IMR-90 (cell line): ENCODE data around the gene NRCAM. TPM values are rescaled to one million over a fixed set of nuclear protein-coding genes. Genes with fewer than 3 reads are reported as not detected.

Experiments used
- ATAC-seq: fragments of 200-7000 bp; cut with Tn5 transposase; 2 replicates; pipeline ENCODE4 v1.9.1; 2020; ENCODE audit warnings: low read depth, mild to moderate bottlenecking, moderate library complexity
- BruUV-seq: library from RNA; stranded (reverse); fragments of 400-500 nt; replicated peaks from 2 replicates; lab custom pipeline; 2021; lab: Mats Ljungman, UMichigan
- CTCF ChIA-PET: fragments of 300-600 bp; formaldehyde crosslinking; extraction: SDS; loops from one replicate; lab custom pipeline; 2021; ENCODE audit warnings: antibody characterized with exemption; lab: Yijun Ruan, JAX
- POLR2A ChIA-PET: fragments of 300-600 bp; sonication (Branson Sonifier 250); formaldehyde crosslinking; loops from one replicate; lab custom pipeline; 2022; ENCODE audit warnings: antibody characterized with exemption; ENCODE audit not compliant: unreplicated experiment; lab: Charles Lee
- DNase-seq: peaks from one replicate; pipeline ENCODE4 v3.0.0; 2013
- H2AFZ ChIP-seq: replicated peaks from 2 replicates; pipeline ENCODE3; 2013; ENCODE audit warnings: low read length, mild to moderate bottlenecking; ENCODE audit not compliant: poor library complexity
- H2AK5ac ChIP-seq: 2 replicates; pipeline ENCODE4 v1.6.1; 2013; ENCODE audit warnings: low read depth, low read length, inconsistent platforms
- H2AK9ac ChIP-seq: replicated peaks from 2 replicates; pipeline ENCODE3; 2013; ENCODE audit warnings: mild to moderate bottlenecking, low read depth, low read length, moderate library complexity; ENCODE audit not compliant: poor library complexity
- H2BK120ac ChIP-seq: 2 replicates; pipeline ENCODE4 v1.6.1; 2013; ENCODE audit warnings: low read depth, low read length, inconsistent platforms
- H2BK15ac ChIP-seq: 3 replicates; pipeline ENCODE4 v1.6.1; 2013; ENCODE audit warnings: low read depth, low read length, inconsistent platforms
- H2BK20ac ChIP-seq: 2 replicates; pipeline ENCODE4 v1.6.1; 2013; ENCODE audit warnings: low read depth, mild to moderate bottlenecking, inconsistent platforms, low read length, moderate library complexity
- H2BK5ac ChIP-seq: 2 replicates; pipeline ENCODE4 v1.6.1; 2013; ENCODE audit warnings: mild to moderate bottlenecking, low read depth, low read length, inconsistent platforms; ENCODE audit not compliant: poor library complexity, severe bottlenecking
- H3K14ac ChIP-seq: replicated peaks from 2 replicates; pipeline ENCODE4 v1.6.1; 2013; ENCODE audit warnings: low read depth, low read length, inconsistent platforms
- H3K18ac ChIP-seq: 2 replicates; pipeline ENCODE4 v1.6.1; 2013; ENCODE audit warnings: low read depth, low read length, control low read depth
- H3K23ac ChIP-seq: 2 replicates; pipeline ENCODE4 v1.6.1; 2013; ENCODE audit warnings: low read depth, low read length, inconsistent platforms
- H3K27ac ChIP-seq: 2 replicates; pipeline ENCODE4 v1.5.1; 2013; ENCODE audit warnings: mild to moderate bottlenecking, control low read depth, low read length; ENCODE audit not compliant: insufficient read depth
- H3K27me3 ChIP-seq: 2 replicates; pipeline ENCODE4 v1.6.1; 2013; ENCODE audit warnings: low read length; ENCODE audit not compliant: control insufficient read depth, insufficient read depth
- H3K36me3 ChIP-seq: 2 replicates; pipeline ENCODE4 v1.6.1; 2013; ENCODE audit warnings: low read length, mixed read lengths; ENCODE audit not compliant: control insufficient read depth, insufficient read depth
- H3K4ac ChIP-seq: 2 replicates; pipeline ENCODE4 v1.6.1; 2013; ENCODE audit warnings: low read depth, low read length, inconsistent platforms
- H3K4me1 ChIP-seq: 2 replicates; pipeline ENCODE4 v1.6.1; 2013; ENCODE audit warnings: low read length, mixed read lengths; ENCODE audit not compliant: control insufficient read depth, insufficient read depth
- H3K4me2 ChIP-seq: 2 replicates; pipeline ENCODE4 v1.6.1; 2013; ENCODE audit warnings: low read depth, mild to moderate bottlenecking, control low read depth, low read length, moderate library complexity
- H3K4me3 ChIP-seq: 2 replicates; pipeline ENCODE4 v1.5.1; 2013; ENCODE audit warnings: low read depth, mild to moderate bottlenecking, control low read depth, low read length, moderate library complexity; ENCODE audit not compliant: insufficient read depth
- H3K56ac ChIP-seq: 2 replicates; pipeline ENCODE4 v1.6.1; 2013; ENCODE audit warnings: low read length, inconsistent platforms; ENCODE audit not compliant: insufficient read depth; ENCODE audit errors: extremely low read depth
- H3K79me1 ChIP-seq, 2 experiments: 2 replicates each; pipeline ENCODE4 v1.6.1; 2013; ENCODE audit warnings: low read length in 2 of 2, inconsistent platforms in 1 of 2, low read depth in 1 of 2
- H3K9ac ChIP-seq: 2 replicates; pipeline ENCODE4 v1.6.1; 2013; ENCODE audit warnings: low read depth, low read length, control low read depth
- H3K9me1 ChIP-seq: 2 replicates; pipeline ENCODE4 v1.6.1; 2013; ENCODE audit warnings: low read length, inconsistent platforms; ENCODE audit not compliant: insufficient read depth
- H3K9me3 ChIP-seq: 2 replicates; pipeline ENCODE4 v1.6.1; 2013; ENCODE audit warnings: low read length; ENCODE audit not compliant: control insufficient read depth, insufficient read depth
- H4K20me1 ChIP-seq: 2 replicates; pipeline ENCODE4 v1.6.1; 2013; ENCODE audit warnings: low read length, inconsistent platforms; ENCODE audit not compliant: insufficient read depth
- H4K5ac ChIP-seq: 2 replicates; pipeline ENCODE4 v1.6.1; 2013; ENCODE audit warnings: mild to moderate bottlenecking, low read depth, low read length, control low read depth
- H4K8ac ChIP-seq, 2 experiments: 2 replicates each; pipeline ENCODE4 v1.6.1; 2013; ENCODE audit warnings: low read depth in 2 of 2, low read length in 2 of 2, control low read depth in 1 of 2, inconsistent platforms in 1 of 2
- H4K91ac ChIP-seq: 2 replicates; pipeline ENCODE4 v1.6.1; 2013; ENCODE audit warnings: low read depth, low read length, inconsistent platforms; ENCODE audit not compliant: insufficient read depth
- CEBPB ChIP-seq: IDR thresholded peaks from 2 replicates; pipeline ENCODE4 v1.6.1; 2012; ENCODE audit warnings: low read depth, low read length, improper control_type of control experiment
- POLR2A ChIP-seq: IDR thresholded peaks from 2 replicates; pipeline ENCODE4 v1.6.1; 2012; ENCODE audit warnings: mild to moderate bottlenecking, low read depth, low read length
- RCOR1 ChIP-seq: IDR thresholded peaks from 2 replicates; pipeline ENCODE4 v1.6.1; 2012; ENCODE audit warnings: mild to moderate bottlenecking, low read length, improper control_type of control experiment; ENCODE audit not compliant: insufficient replicate concordance
- RFX5 ChIP-seq: IDR thresholded peaks from 2 replicates; pipeline ENCODE4 v1.8.0; 2012; ENCODE audit warnings: low read depth, mild to moderate bottlenecking, low read length, moderate library complexity
- SMC3 ChIP-seq: fragments of 150-350 bp; IDR thresholded peaks from 2 replicates; pipeline ENCODE4 v1.6.1; 2016; ENCODE audit warnings: low read depth, mild to moderate bottlenecking, antibody characterized with exemption, low read length, moderate library complexity
- WGBS, 2 experiments: methylation state at CpG; one replicate each; pipeline versions ENCODE4 v1.1.5 to v1.1.7; 2013; ENCODE audit warnings: missing lambda C conversion rate in 2 of 2; ENCODE audit not compliant: insufficient read length in 1 of 2; ENCODE audit errors: extremely low coverage in 2 of 2; 5-methylcytosine and 5-hydroxymethylcytosine counted together
- dilution Hi-C: fragments of 300-500 bp; cut with HindIII; formaldehyde crosslinking; loops from one replicate; pipeline ENCODE4 v1.14.3; 2018; ENCODE audit warnings: low sequenced_read_pairs; ENCODE audit not compliant: unreplicated experiment
- in situ Hi-C: fragments of 300-500 bp; cut with MboI; formaldehyde crosslinking; loops from 3 replicates; pipeline ENCODE4 v1.14.3; 2019; ENCODE audit warnings: low sequenced_read_pairs, inconsistent platforms, mixed read lengths
- intact Hi-C: fragments of 100-400 bp; cut with micrococcal nuclease; formaldehyde crosslinking; loops from 2 replicates; pipeline ENCODE4 v1.10.0; 2022
- polyA plus RNA-seq, 3 experiments: library from polyadenylated mRNA; depleted of rRNA; stranded (reverse); fragments of >200 nt; gene quantifications; 2 replicates each; pipeline ENCODE4 v1.2.3, GENCODE V29; 2012; ENCODE audit warnings: low replicate concordance in 1 of 3
- total RNA-seq: library from RNA; depleted of rRNA; stranded (reverse); fragments of >200 nt; gene quantifications from 2 replicates; pipeline ENCODE4 v1.2.3, GENCODE V29; 2012
- TF ChIP-seq, protein P1 (sequence below): conservative IDR thresholded peaks from 2 replicates; pipeline ENCODE4 v1.5.1; 2012; ENCODE audit warnings: mild to moderate bottlenecking, low read depth, low read length, improper control_type of control experiment

The NRCAM gene
- total and polyA plus RNA-seq, 2 of the 4 experiments (the other 2 are of a cell fraction): 0.46 to 1.1 TPM

DNA sequence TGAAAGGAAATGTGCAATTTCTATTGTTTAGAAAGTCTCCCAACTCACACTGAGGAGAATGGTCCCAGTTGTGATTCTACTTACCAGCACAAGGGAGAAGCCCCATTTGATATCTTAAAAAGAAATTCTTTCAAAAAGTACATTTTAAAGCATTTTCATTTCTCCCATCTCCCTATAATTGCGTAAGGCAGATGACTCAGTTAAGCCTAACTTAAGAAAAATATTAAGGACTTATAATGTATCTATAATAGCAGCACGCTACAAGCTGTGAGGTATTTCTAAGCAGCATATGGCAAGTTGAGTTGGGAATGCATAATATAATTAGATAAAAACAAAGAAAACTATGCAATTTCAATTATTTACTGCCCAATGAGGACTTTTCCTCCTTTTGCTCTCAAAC lies 8.5 kb upstream of the NRCAM start:
- POLR2A ChIA-PET: no interaction called here
- CTCF ChIA-PET: interaction anchor here (1.7 kb wide), 1 partner anchor 12 kb away, joined by 4 read pairs; no protein-coding TSS in a partner anchor
- in situ Hi-C loops: no loop called here

More for the DNA sequence above, 8.5 kb upstream of the NRCAM start:
- no peak overlapping the region for H3K56ac ChIP-seq
- H2BK15ac ChIP-seq: no peak overlapping the region
- no peak overlapping the region for H2BK5ac ChIP-seq
- no peaks in the 10 kb centered on the region for H3K9me3 ChIP-seq
- H3K27ac ChIP-seq: no peak overlapping the region
- TF ChIP-seq, protein P1, sequence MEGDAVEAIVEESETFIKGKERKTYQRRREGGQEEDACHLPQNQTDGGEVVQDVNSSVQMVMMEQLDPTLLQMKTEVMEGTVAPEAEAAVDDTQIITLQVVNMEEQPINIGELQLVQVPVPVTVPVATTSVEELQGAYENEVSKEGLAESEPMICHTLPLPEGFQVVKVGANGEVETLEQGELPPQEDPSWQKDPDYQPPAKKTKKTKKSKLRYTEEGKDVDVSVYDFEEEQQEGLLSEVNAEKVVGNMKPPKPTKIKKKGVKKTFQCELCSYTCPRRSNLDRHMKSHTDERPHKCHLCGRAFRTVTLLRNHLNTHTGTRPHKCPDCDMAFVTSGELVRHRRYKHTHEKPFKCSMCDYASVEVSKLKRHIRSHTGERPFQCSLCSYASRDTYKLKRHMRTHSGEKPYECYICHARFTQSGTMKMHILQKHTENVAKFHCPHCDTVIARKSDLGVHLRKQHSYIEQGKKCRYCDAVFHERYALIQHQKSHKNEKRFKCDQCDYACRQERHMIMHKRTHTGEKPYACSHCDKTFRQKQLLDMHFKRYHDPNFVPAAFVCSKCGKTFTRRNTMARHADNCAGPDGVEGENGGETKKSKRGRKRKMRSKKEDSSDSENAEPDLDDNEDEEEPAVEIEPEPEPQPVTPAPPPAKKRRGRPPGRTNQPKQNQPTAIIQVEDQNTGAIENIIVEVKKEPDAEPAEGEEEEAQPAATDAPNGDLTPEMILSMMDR: no peak
- no peak for TF ChIP-seq POLR2A
- TF ChIP-seq SMC3: no peak
- no peak for TF ChIP-seq RCOR1
- peak; percentile 74 for TF ChIP-seq CEBPB
- TF ChIP-seq RFX5: no peak
- H2AK9ac ChIP-seq: no peak overlapping the region
- no peak overlapping the region for H3K4me3 ChIP-seq
- H4K91ac ChIP-seq: no peak overlapping the region
- no peaks in the 10 kb centered on the region for H3K79me1 ChIP-seq
- intact Hi-C loops (no loop called here), dilution Hi-C loops (no loop called here)
- H3K4me2 ChIP-seq: no peak overlapping the region
- DNase-seq: peak; percentile 17
- no peak overlapping the region for H2BK120ac ChIP-seq
- H3K9ac ChIP-seq: no peak overlapping the region
- no TSS peak for BruUV-seq
- H4K20me1 ChIP-seq: no peaks in the 10 kb centered on the region
- no CpG with 5 or more reads among the region's 2 CpGs for WGBS, 2 experiments
- H4K5ac ChIP-seq: no peak overlapping the region
- no peak for ATAC-seq
- no peak overlapping the region for H4K8ac ChIP-seq
- H3K36me3 ChIP-seq: no peaks in the 10 kb centered on the region
- no peak overlapping the region for H2BK20ac ChIP-seq
- H3K9me1 ChIP-seq: no peaks in the 10 kb centered on the region
- H3K27me3 ChIP-seq: peaks cover 5% of the 10 kb centered on the region; the same call in 1 of the 2 replicates
- H3K14ac ChIP-seq: no peak overlapping the region
- no peak overlapping the region for H2AK5ac ChIP-seq
- H2AFZ ChIP-seq: no peak overlapping the region
- H3K18ac ChIP-seq: no peak overlapping the region
- no peak overlapping the region for H3K4ac ChIP-seq
- H3K23ac ChIP-seq: no peak overlapping the region
- H3K4me1 ChIP-seq: no peaks in the 10 kb centered on the region
